H1 (cell line): Measurements from ENCODE around the gene STX5. TPM values are rescaled to one million over a fixed set of nuclear protein-coding genes. Genes with fewer than 3 reads are reported as not detected.

Experiments
- CTCF ChIA-PET: fragments of 300-600 bp; sonication (Branson Sonifier 250); formaldehyde crosslinking; loops from one replicate; lab custom pipeline; 2021; ENCODE audit not compliant: partially characterized antibody; lab: Charles Lee
- POLR2A ChIA-PET: fragments of 300-600 bp; sonication (Branson Sonifier 250); formaldehyde crosslinking; loops from one replicate; lab custom pipeline; 2021; ENCODE audit warnings: inconsistent platforms; ENCODE audit not compliant: partially characterized antibody; lab: Charles Lee
- DNase-seq, 2 experiments: peaks; one replicate each; pipeline versions ENCODE4 v3.0.0 to v3.0.0-alpha.2; 2010 to 2022; ENCODE audit warnings: low spot score in 2 of 2, low read depth in 1 of 2, mixed read lengths in 1 of 2
- FAIRE-seq: peaks from 2 replicates; lab custom pipeline; 2011; peaks lifted over from hg19 to GRCh38; lab: Jason Lieb, UNC
- H2AFZ ChIP-seq: 2 replicates; pipeline ENCODE4 v1.8.1; 2012; ENCODE audit warnings: low read length, inconsistent platforms
- H2AK5ac ChIP-seq: 2 replicates; pipeline ENCODE4 v1.6.1; 2013; ENCODE audit warnings: low read depth, low read length
- H2BK120ac ChIP-seq: replicated peaks from 2 replicates; pipeline ENCODE3; 2013; ENCODE audit warnings: low read depth, low read length, inconsistent platforms
- H2BK12ac ChIP-seq: 2 replicates; pipeline ENCODE4 v1.6.1; 2013; ENCODE audit warnings: low read depth, low read length
- H2BK15ac ChIP-seq: 2 replicates; pipeline ENCODE4 v1.6.1; 2013; ENCODE audit warnings: low read length
- H2BK20ac ChIP-seq: 2 replicates; pipeline ENCODE4 v1.6.1; 2013; ENCODE audit warnings: low read length
- H2BK5ac ChIP-seq: 2 replicates; pipeline ENCODE4 v1.6.1; 2013; ENCODE audit warnings: low read depth, low read length
- H3K14ac ChIP-seq: 2 replicates; pipeline ENCODE4 v1.6.1; 2013; ENCODE audit warnings: inconsistent platforms; ENCODE audit not compliant: insufficient read length
- H3K18ac ChIP-seq: 2 replicates; pipeline ENCODE4 v1.6.1; 2013; ENCODE audit warnings: low read length; ENCODE audit errors: extremely low read depth
- H3K23ac ChIP-seq: 2 replicates; pipeline ENCODE4 v1.6.1; 2013; ENCODE audit warnings: inconsistent platforms; ENCODE audit not compliant: insufficient read length
- H3K23me2 ChIP-seq: 2 replicates; pipeline ENCODE4 v1.6.1; 2013; ENCODE audit warnings: low read depth, low read length
- H3K27ac ChIP-seq: 2 replicates; pipeline ENCODE4 v1.6.1; 2011; ENCODE audit warnings: low read depth, low read length, inconsistent platforms
- H3K27me3 ChIP-seq, 4 experiments: replicated peaks in 1 of 4; 1 replicate in 1 of 4; 2 replicates in 3 of 4; pipeline versions ENCODE4 v1.6.1 to v1.8.1; 2011 to 2013; ENCODE audit warnings: low read length in 3 of 4, mild to moderate bottlenecking in 3 of 4, inconsistent platforms in 2 of 4, mixed read lengths in 2 of 4, moderate library complexity in 1 of 4; ENCODE audit not compliant: control insufficient read depth in 3 of 4, insufficient read depth in 3 of 4; ENCODE audit errors: extremely low read depth in 1 of 4
- H3K36me3 ChIP-seq, 4 experiments: 2 replicates each; pipeline versions ENCODE4 v1.6.1 to v1.8.1; 2011 to 2013; ENCODE audit warnings: mild to moderate bottlenecking in 4 of 4, low read length in 3 of 4, moderate library complexity in 2 of 4, control low read depth in 1 of 4, inconsistent platforms in 1 of 4; ENCODE audit not compliant: insufficient read depth in 4 of 4, control insufficient read depth in 2 of 4
- H3K4ac ChIP-seq: replicated peaks from 2 replicates; pipeline ENCODE3; 2013; ENCODE audit warnings: low read length, low read depth, mixed read lengths, inconsistent platforms; ENCODE audit not compliant: insufficient read length
- H3K4me1 ChIP-seq, 4 experiments: replicated peaks in 1 of 4; 1 replicate in 1 of 4; 2 replicates in 3 of 4; pipeline versions ENCODE4 v1.6.1 to v1.8.1; 2011 to 2013; ENCODE audit warnings: low read length in 3 of 4, inconsistent platforms in 2 of 4, mixed read lengths in 1 of 4; ENCODE audit not compliant: insufficient read depth in 4 of 4, control insufficient read depth in 3 of 4
- H3K4me2 ChIP-seq, 2 experiments: 2 replicates each; pipeline versions ENCODE4 v1.6.1 to v1.8.1; 2011 to 2013; ENCODE audit warnings: low read depth in 2 of 2, low read length in 2 of 2, control low read depth in 1 of 2, inconsistent platforms in 1 of 2, mild to moderate bottlenecking in 1 of 2; ENCODE audit not compliant: insufficient read depth in 1 of 2
- H3K4me3 ChIP-seq, 4 experiments: fragments of 200-600, 300-600 bp in 1 of 4; sonication (generic), shearing (Covaris generic), sonication (Bioruptor Twin) in 1 of 4; 2 replicates each; pipeline versions ENCODE4 v1.5.1 to v1.8.1; 2011 to 2016; ENCODE audit warnings: low read length in 4 of 4, low read depth in 3 of 4, control low read depth in 2 of 4, inconsistent platforms in 2 of 4, mild to moderate bottlenecking in 2 of 4, mixed read lengths in 1 of 4, moderate library complexity in 1 of 4; ENCODE audit not compliant: insufficient read depth in 2 of 4; ENCODE audit errors: extremely low read depth in 1 of 4
- H3K56ac ChIP-seq: replicated peaks from 2 replicates; pipeline ENCODE3; 2013; ENCODE audit warnings: low read depth, mild to moderate bottlenecking, mixed read lengths, low read length, inconsistent platforms; ENCODE audit not compliant: insufficient read length
- H3K79me1 ChIP-seq: 2 replicates; pipeline ENCODE4 v1.6.1; 2013; ENCODE audit warnings: low read depth, low read length, control low read depth
- H3K79me2 ChIP-seq, 2 experiments: 2 replicates each; pipeline versions ENCODE4 v1.6.1 to v1.8.1; 2012 to 2013; ENCODE audit warnings: low read length in 2 of 2, mild to moderate bottlenecking in 2 of 2, inconsistent platforms in 1 of 2; ENCODE audit not compliant: insufficient read depth in 2 of 2, control insufficient read depth in 1 of 2
- H3K9ac ChIP-seq, 4 experiments: replicated peaks in 1 of 4; 1 replicate in 1 of 4; 2 replicates in 3 of 4; pipeline versions ENCODE4 v1.6.1 to v1.8.1; 2011 to 2013; ENCODE audit warnings: low read depth in 3 of 4, low read length in 3 of 4, control low read depth in 2 of 4, mild to moderate bottlenecking in 2 of 4, moderate library complexity in 2 of 4, inconsistent platforms in 1 of 4; ENCODE audit errors: extremely low read depth in 1 of 4
- H3K9me3 ChIP-seq, 2 experiments: 2 replicates each; pipeline versions ENCODE4 v1.6.1 to v1.8.1; 2012 to 2013; ENCODE audit warnings: mild to moderate bottlenecking in 2 of 2, moderate library complexity in 2 of 2, control low read depth in 1 of 2, inconsistent platforms in 1 of 2, low read depth in 1 of 2, low read length in 1 of 2, mixed read lengths in 1 of 2; ENCODE audit not compliant: insufficient read depth in 2 of 2
- H4K20me1 ChIP-seq, 2 experiments: replicated peaks in 1 of 2; 2 replicates each; pipeline versions ENCODE3 to v1.8.1; 2011 to 2013; ENCODE audit warnings: inconsistent platforms in 2 of 2, low read length in 2 of 2, mild to moderate bottlenecking in 1 of 2; ENCODE audit not compliant: insufficient read depth in 2 of 2, control insufficient read depth in 1 of 2
- H4K5ac ChIP-seq: 2 replicates; pipeline ENCODE4 v1.6.1; 2013; ENCODE audit warnings: low read length, low read depth, mixed read lengths, inconsistent platforms; ENCODE audit not compliant: insufficient read length
- H4K8ac ChIP-seq: 2 replicates; pipeline ENCODE4 v1.8.0; 2013; ENCODE audit warnings: mild to moderate bottlenecking, moderate library complexity, low read length, inconsistent platforms; ENCODE audit not compliant: insufficient read depth; ENCODE audit errors: extremely low read depth
- H4K91ac ChIP-seq: replicated peaks from 2 replicates; pipeline ENCODE3; 2013; ENCODE audit warnings: low read length, mixed read lengths, inconsistent platforms; ENCODE audit not compliant: insufficient read length
- RNF2 ChIP-seq: fragments of 200-900, 300-1000 bp; sonication (generic); IDR thresholded peaks from 2 replicates; pipeline ENCODE4 v1.7.1; 2016; ENCODE audit warnings: borderline replicate concordance, low read depth, mild to moderate bottlenecking, antibody characterized with exemption, low read length; ENCODE audit not compliant: poor library complexity, severe bottlenecking; ENCODE audit errors: missing control alignments
- USF2 ChIP-seq: IDR thresholded peaks from 2 replicates; pipeline ENCODE4 v1.6.1; 2011; ENCODE audit warnings: low read length, improper control_type of control experiment
- WGBS, 2 experiments: shearing (Covaris generic) in 1 of 2; methylation state at CpG; one replicate each; pipeline versions ENCODE4 v1.1.6 to v1.1.7; 2013 to 2015; ENCODE audit warnings: low lambda C conversion rate in 2 of 2, mixed read lengths in 2 of 2, inconsistent platforms in 1 of 2, low coverage in 1 of 2, missing lambda C conversion rate in 1 of 2; ENCODE audit not compliant: insufficient replicate concordance in 2 of 2, insufficient coverage in 1 of 2, insufficient read length in 1 of 2; ENCODE audit errors: extremely low coverage in 1 of 2, missing lambda C conversion rate in 1 of 2; 5-methylcytosine and 5-hydroxymethylcytosine counted together
- polyA plus RNA-seq, 7 experiments: library from polyadenylated mRNA; depleted of rRNA in 3 of 7; stranded (reverse) in 5 of 7; unstranded in 2 of 7; fragments of >200 nt in 5 of 7; fragments of 200-250 nt in 2 of 7; gene quantifications; 1 replicate in 5 of 7; 2 replicates in 1 of 7; 4 replicates in 1 of 7; pipeline versions ENCODE4 v1.2.1 to v1.2.3, GENCODE V29; 2011 to 2013; ENCODE audit warnings: missing spikeins in 2 of 7, mixed read lengths in 2 of 7
- total RNA-seq: library from RNA; stranded (reverse); fragmentation: NEBNext Ultra II Directional; extraction: Animal tissue kit (Norgen Biotek cat#: 25700); gene quantifications from 2 replicates; pipeline ENCODE4 v1.2.1, GENCODE V29; 2021

STX5 gene
- total and polyA plus RNA-seq, 2 of the 8 experiments (the other 6 are each of a cell fraction or from before 2014, with no cell fraction given), result 24.2 to 28.5 TPM

- Histone ChIP-seq H3K4me3 (no peak overlapping the region; a peak in 1 of 8 replicates), H4K91ac (no peak overlapping the region), H3K27me3 (no peaks in the 10 kb centered on the region), H2BK20ac (no peak overlapping the region), H4K8ac (no peak overlapping the region; the same call in 1 of the 2 replicates), H3K36me3 (peaks cover 15 to 73% (median 39%) of the 10 kb centered on the region in 4 experiments; a peak in 7 of 8 replicates), H4K5ac (no peak overlapping the region), H2BK15ac (no peak overlapping the region), H3K14ac (no peak overlapping the region), H3K18ac (no peak overlapping the region), H3K27ac (no peak overlapping the region), H2BK12ac (no peak overlapping the region), H3K9ac (no peak overlapping the region), H3K9me3 (no peaks in the 10 kb centered on the region), H4K20me1 (peaks cover 9 to 18% of the 10 kb centered on the region in 2 experiments), H2AK5ac (no peak overlapping the region), H3K4ac (no peak overlapping the region), H2BK5ac (no peak overlapping the region), H3K79me1 (no peaks in the 10 kb centered on the region; the same call in 1 of the 2 replicates), H3K79me2 (peaks cover 4 to 82% of the 10 kb centered on the region in 2 experiments; a peak in 3 of 4 replicates), H2BK120ac (no peak overlapping the region), H3K4me1 (peaks cover 0 to 13% (median 4%) of the 10 kb centered on the region in 4 experiments; a peak in 5 of 7 replicates), H3K23ac (no peak overlapping the region), H3K23me2 (peaks cover 2% of the 10 kb centered on the region; the same call in 1 of the 2 replicates), H3K4me2 (no peak overlapping the region), H3K56ac (no peak overlapping the region), H2AFZ (no peak overlapping the region)
- CTCF ChIA-PET, result interaction anchor here (0.6 to 2.9 kb wide), 8 partner anchors 8 to 89 kb away, joined by 3 to 12 read pairs (median 4); partner anchors contain the start of gene TMEM179B
- TF ChIP-seq RNF2, result no peak
- TF ChIP-seq USF2, result no peak
- DNase-seq (no peak), FAIRE-seq (no peak)
- WGBS, 2 experiments, result 90% methylated on average over 7 of the region's 7 CpGs; no CpG with 5 or more reads in 1 of the 2 experiments
- POLR2A ChIA-PET, result interaction anchor here (0.9 to 57.8 kb wide), 10 partner anchors 2 to 166 kb away, joined by 3 to 2104 read pairs (median 4); partner anchors contain the start of genes CHRM1, SLC3A2, TMEM179B and WDR74
Measured at GRCh38 chr11:62875698-62876478, 44.0 kb upstream of the STX5 start.
